ENCODE measurements around the gene MAB21L3.

Gene MAB21L3

GRCh38 chr1:116111524-116112021 is 374 bp downstream of the MAB21L3 start:
- no peak for DNase-seq (ENCODE audit: low read depth, low spot score)

DNA sequence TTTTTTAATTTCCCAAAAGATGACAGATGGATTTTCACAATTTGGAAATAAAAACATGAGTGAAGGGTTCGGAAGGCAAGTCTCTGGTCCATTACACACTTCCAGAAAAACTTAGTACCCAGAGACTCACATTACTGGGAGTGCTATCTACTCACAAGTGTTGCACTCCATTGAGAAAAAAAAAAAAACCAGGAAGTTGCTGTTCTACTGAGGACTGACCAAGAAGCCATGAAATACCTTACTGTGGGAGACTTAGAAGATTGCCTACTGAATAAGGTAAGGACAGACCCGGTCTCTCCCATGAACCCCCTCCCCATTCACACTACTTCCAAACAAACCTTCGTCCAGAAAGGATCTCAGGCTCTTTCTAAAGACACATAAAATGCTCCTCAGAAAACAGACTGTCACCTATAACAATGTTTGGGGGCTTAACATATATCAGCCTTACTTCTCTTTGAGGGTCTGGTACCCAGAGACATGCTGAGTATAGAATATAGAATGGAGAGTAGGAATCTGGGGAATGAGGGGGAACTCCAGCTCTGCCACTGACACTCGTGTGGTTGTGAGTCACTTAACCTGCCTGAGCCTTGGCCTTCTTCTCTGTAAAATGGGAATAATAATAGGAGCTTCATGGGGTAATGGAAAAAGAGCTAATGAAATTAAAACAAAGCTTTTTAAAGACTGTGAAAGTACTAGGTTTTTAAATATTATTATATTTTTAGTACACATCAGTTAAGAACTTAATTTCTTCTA is 1.4 kb downstream of the MAB21L3 start:
- DNase-seq (ENCODE audit: low read depth, low spot score): no peak

- no peak for DNase-seq (ENCODE audit: low read depth, low spot score)
Observed at GRCh38 chr1:116113615-116114014, 2.4 kb downstream of the MAB21L3 start.

DNA sequence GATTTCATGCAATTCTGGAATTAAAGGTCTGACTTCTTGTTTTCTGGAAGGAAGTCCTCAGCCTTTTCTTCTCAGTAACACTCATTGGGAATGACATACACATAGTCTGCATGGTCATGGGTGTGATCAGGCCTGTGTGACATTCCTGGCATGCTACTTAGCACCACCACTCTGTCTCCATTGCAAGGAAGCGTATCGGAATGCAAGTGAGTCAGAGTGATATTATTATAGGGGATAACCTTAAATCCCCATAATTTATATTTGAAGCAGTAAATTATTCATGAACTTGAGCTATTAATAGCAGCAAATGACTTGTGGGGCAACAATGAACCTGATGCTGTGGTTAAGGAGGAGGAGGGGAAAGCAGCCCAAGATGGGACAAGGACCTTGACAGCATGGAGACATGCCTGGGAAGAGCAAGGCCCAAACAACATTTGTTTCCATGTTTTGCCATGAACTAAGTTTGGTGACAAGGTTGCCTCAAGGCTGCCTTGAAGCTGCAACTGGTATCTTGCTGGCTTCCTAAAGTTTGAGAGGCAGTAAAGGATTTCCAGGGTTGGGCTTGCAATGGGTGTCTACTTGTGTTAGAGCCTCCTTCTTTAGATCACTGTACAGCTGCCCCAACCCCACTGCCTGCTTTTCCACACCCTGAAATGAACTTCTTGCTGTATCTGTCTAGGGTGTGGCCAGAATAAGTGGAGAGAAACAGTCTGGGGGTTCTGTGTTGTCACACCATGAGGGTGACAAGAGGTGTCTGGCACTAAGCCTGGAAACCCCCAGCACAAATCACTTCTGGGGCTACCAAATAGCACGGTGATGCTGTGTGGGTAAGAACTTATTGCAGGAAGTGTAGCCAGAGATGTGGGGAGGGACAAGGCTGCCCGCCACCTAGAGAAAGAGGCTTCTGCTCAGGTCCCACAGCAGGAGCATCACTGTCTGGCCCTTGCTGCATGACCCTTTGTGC is 4.6 kb downstream of the MAB21L3 start:
- peak; percentile 55 for DNase-seq (ENCODE audit: low read depth, low spot score)

DNA sequence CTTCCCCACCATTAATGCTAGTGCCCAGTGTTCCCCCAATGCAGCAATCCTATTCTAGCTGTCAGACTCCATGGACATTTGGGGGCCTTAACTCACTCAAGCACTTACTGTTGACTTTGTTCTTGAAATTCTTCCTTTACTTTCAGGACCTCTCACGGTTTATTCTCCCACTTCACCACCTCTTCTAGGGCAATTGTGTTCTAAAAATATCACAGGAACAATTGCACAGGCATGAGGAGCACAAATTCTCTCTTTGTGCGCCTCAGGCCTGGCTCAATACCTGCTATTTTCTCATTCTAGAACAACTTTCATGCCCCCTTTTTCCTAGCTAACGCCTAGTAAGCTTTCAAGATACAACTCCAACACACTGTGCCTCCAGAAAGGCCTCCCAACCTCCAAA is 7.3 kb downstream of the MAB21L3 start:
- no peak for DNase-seq (ENCODE audit: low read depth, low spot score)

DNA sequence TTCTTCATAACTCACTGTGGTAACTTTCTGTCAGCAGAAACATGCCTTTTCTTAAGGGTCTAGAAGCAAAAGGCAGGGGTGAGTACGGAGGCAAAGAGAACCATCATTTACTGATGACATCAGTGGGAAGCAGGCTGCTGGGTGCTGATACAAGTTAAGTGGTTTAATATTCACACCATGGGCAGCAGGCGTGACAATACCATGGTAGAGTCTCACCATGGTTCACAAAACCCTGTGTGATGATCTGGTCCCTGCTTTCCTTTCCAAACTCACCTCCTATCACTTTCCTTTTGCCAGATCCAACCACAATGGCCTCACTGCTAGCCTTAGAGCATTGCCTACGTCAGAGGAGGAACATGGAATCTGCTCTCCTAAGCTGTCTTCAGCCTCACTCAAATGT is 8.7 kb downstream of the MAB21L3 start:
- DNase-seq (ENCODE audit: low read depth, low spot score): no peak

- peak; percentile 49 for DNase-seq (ENCODE audit: low read depth, low spot score)
Observed at GRCh38 chr1:116122955-116123757, 12.0 kb downstream of the MAB21L3 start.

- no peak for DNase-seq (ENCODE audit: low read depth, low spot score)
Observed at GRCh38 chr1:116123837-116124533, 12.8 kb downstream of the MAB21L3 start.

GRCh38 chr1:116125758-116126157 is 14.6 kb downstream of the MAB21L3 start:
- DNase-seq (ENCODE audit: low read depth, low spot score): no peak

DNA sequence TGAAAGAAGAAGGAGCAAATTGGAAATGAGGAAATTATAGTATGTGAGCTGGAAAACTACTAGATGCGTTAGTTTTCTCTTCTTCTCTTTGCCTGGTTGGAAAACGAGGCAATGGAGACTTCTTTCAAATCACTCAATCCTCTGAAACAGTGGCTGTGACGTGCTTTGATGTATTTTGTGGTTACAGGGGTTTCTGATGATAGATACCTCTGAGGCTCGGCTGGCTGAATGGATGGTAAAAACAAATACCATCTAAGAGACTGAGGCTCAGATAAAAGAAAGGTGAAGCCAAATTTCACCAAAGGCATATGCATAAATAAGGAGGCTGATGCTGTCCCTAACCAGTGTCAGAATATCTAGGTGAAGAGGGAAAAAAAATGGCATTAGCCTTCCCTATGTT is 15.1 kb downstream of the MAB21L3 start:
- no peak for DNase-seq (ENCODE audit: low read depth, low spot score)

GRCh38 chr1:116127123-116127847 is 16.1 kb downstream of the MAB21L3 start:
- no peak for DNase-seq (ENCODE audit: low read depth, low spot score)

DNA sequence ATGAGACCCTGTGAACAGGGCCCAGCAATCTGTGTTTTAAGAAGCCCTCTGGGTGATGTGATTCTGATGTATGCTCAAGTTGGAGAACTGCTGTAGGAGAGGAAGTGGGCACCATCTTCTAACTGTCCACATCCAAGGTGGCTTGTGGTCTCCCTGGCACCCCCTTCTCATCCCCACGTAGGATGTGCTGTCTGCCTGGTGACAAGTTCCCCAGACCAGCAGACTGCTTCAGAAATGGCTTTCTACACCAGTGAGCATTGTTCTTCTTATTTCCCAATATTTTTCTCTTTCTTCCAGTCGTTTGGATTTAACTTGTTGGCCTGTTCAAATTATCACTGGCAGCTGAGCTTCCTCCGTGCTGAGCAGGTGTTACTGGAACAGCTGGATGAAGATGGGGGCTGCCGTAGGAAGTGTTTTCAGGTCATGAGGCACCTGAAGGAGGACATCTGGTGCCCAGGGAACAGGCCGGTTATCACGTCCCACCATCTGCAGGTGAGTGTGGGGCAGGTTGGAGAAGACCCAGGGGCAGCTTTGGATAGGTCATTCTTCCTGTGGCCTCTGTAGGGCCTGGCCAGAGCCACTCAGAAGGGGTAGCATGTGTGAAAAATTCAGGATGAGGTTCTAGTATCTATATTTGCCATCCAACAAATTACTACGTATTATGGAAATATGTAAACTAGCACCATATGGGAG is 16.8 kb downstream of the MAB21L3 start:
- no peak for DNase-seq (ENCODE audit: low read depth, low spot score)

GRCh38 chr1:116128664-116129063 is 17.5 kb downstream of the MAB21L3 start:
- no peak for DNase-seq (ENCODE audit: low read depth, low spot score)

- no peak for DNase-seq (ENCODE audit: low read depth, low spot score)
Observed at GRCh38 chr1:116129537-116129936, 18.3 kb downstream of the MAB21L3 start.

DNA sequence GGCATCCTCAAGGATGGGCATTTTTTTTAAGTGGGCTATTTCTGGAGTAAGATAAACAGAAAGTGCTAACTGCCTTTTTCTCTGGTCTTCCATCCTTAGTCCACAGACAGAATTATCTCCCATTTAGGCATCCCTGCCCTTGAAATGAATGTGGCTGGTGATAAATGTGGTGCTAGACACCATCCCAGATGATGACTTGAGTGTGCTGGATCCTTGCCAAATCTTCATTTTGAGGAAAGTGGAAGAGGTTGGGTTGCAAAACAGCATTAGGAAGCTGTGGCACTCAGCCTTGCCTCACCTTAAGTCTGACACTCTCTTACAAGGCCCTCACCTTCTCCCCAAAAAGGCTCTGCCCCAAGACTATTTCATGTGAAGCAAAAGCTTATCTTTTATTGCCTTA is 19.2 kb downstream of the MAB21L3 start:
- no peak for DNase-seq (ENCODE audit: low read depth, low spot score)

- no peak for DNase-seq (ENCODE audit: low read depth, low spot score)
Observed at GRCh38 chr1:116131170-116131569, 20.0 kb downstream of the MAB21L3 start.

GRCh38 chr1:116131866-116132605 is 20.8 kb downstream of the MAB21L3 start:
- no peak for DNase-seq (ENCODE audit: low read depth, low spot score)

- DNase-seq (ENCODE audit: low read depth, low spot score): no peak
Observed at GRCh38 chr1:116133696-116134475, 22.7 kb downstream of the MAB21L3 start.

DNA sequence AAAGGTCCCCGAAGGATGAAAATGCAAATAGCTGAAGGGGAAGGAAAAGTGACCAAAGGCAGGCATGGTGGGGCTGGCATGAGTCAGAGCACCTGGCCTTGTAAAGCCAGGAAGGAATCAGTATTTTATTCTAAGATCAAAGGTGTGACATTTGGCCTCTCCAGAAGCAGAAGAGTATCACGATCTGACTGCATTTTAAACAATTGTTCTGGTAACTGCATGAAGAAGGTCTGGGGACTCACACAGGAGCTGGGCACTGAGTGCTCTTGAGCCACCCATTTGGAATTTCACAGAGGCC is 23.2 kb downstream of the MAB21L3 start:
- DNase-seq (ENCODE audit: low read depth, low spot score): no peak
